ENCODE results near the gene SAMD14.
A peak's percentile ranks its signal among the peaks of the same experiment; 100 is the strongest.
"Not testable (repeated sequence)": the region's sequence is repeated elsewhere in the genome, so short reads cannot be mapped to it uniquely, and the experiment has no call there.

Gene SAMD14

GRCh38 chr17:50072130-50072529, 57.8 kb downstream of the SAMD14 start:
- no peak for DNase-seq

DNA sequence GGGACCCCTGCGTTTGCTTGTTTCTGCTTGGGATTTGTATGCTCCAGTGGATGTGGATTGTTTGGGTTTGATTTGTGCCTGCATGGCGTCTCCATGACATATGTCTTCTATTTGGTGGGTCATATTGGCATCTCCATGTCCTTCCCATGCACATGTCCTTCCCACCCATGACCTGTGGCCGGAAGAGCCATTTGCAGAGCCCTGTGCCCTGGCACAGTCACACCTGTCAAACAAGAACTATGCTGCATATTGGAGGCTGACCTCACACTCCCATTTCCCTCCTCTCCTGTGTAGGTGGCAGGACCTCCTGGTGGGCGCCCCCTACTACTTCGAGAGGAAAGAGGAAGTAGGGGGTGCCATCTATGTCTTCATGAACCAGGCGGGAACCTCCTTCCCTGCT, 58.3 kb downstream of the SAMD14 start:
- DNase-seq, result no peak

DNA sequence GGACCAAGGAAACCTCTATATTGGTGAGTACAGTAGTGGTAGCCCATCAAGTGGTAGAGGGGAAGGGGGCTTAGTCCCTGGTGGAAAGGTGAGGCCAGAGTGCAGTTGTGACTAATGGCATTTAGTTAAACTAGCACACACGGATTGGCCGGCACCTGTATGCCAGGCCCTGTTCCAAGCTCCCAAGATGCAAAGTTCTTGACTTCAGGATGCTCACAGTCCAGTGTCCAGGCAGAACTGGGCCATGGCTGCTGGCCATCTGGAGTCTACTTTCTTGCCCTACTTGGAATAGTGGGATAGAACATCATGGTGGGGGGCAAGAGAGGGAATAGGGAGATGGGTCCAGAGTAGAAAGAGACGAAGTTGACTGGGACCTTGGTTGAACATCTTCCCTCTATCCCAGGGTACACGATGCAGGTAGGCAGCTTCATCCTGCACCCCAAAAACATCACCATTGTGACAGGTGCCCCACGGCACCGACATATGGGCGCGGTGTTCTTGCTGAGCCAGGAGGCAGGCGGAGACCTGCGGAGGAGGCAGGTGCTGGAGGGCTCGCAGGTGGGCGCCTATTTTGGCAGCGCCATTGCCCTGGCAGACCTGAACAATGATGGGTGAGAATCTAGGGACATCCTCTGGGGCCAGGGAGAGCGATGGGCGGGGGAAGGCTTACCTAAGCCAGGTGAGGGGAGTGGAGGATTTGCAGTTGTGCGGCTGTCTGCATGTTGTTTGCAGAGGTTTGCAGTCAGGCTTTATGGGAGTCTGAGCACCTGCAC, 58.9 kb downstream of the SAMD14 start:
- DNase-seq, result no peak

GRCh38 chr17:50067996-50068395, 62.0 kb downstream of the SAMD14 start:
- no peak for DNase-seq

- no peak for DNase-seq
Measured at GRCh38 chr17:50066995-50067394, 63.0 kb downstream of the SAMD14 start.

GRCh38 chr17:50065056-50065455, 64.9 kb downstream of the SAMD14 start:
- DNase-seq, result no peak

GRCh38 chr17:50064253-50065001, 65.5 kb downstream of the SAMD14 start:
- no peak for DNase-seq

- no peak for DNase-seq
Measured at GRCh38 chr17:50063561-50064252, 66.3 kb downstream of the SAMD14 start.

DNA sequence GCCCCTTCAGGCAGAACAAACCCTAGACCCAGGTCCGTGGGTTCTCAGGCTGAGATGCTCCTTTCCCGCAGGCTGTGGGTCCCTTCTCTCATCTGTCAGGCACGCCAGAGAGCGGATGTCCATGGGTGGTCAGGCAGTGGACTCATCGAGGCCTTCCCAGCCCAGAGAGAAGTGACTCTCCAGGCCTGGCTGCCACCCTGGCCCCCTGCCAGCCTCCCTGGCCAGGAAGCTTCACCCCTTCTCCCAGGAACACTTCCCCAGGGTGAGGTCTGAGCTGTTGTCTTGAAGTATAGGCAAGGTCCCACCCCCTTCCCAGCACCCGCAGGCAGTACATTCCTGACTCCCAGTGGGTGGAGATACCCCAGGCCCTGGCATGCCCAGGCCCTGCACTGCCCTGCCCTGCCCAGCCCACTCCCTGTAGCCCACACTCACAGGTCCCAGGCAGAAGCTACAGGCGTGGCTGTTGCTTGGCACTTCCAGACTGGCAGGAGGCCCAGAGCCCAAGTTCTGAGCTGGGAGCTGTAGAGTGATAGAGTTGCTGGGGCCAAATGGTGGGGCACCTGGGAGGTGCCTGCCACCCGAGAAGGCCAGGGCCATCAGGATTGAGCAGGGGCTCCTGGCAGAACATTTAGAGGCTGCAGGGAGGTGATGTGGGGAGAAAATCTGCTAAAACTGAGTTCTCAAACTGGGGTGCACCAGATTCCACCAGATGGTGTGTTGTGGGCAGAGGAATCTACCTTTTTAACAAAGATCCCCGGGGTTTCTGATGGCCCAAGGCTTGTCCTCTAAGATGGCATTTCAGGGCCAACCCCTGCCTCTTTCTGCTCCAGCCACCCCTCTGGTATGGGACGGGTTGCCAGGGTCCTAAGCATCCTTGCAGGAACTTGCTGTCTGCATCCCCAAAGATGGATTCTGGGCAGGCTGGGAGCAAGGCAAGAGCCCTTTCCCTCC, 67.4 kb downstream of the SAMD14 start:
- DNase-seq, result no peak

DNA sequence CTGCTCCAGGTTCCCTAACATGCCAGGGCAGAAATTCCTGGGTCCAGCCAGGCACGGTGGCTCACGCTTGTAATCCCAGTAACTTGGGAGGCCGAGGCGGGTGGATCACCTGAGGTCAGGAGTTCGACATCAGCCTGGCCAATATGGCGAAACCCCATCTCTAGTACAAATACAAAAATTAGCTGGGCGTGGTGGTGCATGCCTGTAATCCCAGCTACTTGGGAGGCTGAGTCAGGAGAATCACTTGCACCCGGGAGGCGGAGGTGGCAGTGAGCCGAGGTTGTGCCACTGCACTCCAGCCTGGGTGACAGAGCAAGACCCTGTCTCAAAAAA, 68.3 kb downstream of the SAMD14 start:
- DNase-seq, result not testable (repeated sequence)

GRCh38 chr17:50060951-50061712, 68.8 kb downstream of the SAMD14 start:
- peak in 1 of 2 experiments; percentile 92 for DNase-seq
